ENCODE data around the gene BCS1L.

The BCS1L gene

DNA sequence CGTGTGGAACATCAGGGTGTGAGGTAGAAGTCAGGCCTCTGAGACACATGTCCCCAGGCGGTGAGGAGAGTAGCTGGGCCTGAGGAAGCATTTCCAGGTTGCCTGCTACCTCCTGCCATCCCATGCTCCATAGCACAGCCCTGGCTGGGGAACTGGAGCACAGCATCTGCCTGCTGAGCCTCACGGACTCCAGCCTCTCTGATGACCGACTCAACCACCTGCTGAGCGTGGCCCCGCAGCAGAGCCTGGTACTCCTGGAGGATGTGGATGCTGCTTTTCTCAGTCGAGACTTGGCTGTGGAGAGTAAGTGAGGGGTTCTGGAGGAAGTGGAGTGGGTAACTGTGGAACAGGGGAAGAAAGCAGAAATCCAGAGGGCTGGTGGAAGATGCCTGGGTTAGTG lies 2.9 kb downstream of the BCS1L start:
- DNase-seq = no peak

DNA sequence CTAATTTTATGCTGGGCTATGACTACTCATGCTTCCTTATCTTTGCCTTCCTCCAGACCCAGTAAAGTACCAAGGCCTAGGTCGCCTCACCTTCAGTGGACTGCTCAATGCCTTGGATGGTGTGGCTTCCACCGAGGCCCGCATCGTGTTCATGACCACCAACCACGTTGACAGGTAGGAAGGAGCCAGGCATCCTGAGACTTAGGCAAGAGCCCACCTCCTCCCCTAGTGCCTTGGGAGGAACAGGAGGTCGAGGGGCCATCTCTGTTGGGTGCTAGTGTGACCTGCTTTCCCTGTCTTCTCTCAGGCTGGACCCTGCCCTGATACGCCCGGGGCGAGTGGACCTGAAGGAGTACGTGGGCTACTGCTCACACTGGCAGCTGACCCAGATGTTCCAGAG lies 3.3 kb downstream of the BCS1L start:
- DNase-seq = no peak

DNA sequence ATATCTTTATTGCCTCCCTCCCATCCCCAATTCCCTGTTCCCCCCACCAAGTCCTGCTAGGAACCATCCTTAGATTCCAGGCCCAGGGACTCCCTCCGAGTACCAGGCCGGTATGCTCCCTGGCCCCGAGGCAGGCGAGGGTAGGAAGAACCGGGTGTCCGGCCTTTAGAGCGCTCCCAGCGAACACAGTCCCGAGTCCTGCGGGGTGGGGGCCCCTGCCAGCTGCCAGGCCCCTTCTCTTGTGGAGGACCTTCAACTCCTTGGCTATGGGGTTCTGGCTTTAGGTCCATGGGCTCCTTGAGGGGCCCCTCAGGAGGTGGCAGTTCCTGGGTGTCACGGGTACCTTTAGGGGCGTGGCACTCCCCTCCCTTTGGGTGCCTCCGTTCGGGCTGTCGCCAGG lies 4.4 kb downstream of the BCS1L start:
- DNase-seq = no peak

DNA sequence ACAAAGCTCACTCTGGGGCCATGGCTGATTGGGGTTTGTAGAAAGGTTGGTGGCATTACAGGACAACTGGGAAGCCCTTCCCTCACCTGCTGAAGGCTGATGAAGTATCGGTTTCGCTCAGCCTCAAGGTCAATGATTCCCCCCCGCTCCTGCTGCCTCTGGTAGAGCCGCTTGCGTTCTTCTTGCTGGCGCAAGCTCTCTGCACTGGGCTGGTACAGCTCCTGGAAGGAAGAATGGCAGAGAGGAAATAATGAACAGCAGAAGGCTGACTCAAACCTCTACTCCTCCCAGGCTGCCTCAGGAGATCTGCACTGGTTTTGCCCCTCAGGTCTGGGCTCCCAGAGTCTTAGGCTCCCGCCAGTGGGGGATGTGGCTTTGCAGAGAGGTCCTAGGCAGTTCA lies 5.2 kb downstream of the BCS1L start:
- DNase-seq = no peak

DNA sequence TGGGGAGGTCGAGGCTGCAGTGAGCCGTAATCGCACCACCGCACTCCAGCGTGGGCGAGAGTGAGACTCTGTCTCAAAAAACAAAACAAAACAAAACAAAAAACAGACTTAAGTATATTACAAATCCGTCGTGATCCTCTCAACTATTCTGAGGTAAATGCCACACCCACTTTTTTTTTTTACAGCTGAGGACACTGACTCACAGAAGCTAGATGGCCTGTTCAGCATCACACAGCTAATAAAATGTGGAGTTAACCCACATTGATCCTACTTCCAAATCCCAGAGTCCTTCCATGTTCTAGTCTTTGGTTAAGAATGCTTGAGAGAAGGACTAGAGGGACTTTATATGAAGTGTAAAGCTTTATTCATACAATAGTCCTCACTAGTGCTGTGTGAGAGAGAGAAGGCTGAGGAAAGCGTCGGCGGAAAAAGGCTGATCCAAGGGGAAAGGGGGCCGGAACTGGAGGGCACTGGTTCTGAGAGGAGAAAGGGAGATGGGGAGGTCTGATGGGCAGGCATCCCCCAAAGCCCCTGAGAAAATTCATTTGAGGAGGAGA lies 11.7 kb downstream of the BCS1L start:
- no peak for DNase-seq

DNA sequence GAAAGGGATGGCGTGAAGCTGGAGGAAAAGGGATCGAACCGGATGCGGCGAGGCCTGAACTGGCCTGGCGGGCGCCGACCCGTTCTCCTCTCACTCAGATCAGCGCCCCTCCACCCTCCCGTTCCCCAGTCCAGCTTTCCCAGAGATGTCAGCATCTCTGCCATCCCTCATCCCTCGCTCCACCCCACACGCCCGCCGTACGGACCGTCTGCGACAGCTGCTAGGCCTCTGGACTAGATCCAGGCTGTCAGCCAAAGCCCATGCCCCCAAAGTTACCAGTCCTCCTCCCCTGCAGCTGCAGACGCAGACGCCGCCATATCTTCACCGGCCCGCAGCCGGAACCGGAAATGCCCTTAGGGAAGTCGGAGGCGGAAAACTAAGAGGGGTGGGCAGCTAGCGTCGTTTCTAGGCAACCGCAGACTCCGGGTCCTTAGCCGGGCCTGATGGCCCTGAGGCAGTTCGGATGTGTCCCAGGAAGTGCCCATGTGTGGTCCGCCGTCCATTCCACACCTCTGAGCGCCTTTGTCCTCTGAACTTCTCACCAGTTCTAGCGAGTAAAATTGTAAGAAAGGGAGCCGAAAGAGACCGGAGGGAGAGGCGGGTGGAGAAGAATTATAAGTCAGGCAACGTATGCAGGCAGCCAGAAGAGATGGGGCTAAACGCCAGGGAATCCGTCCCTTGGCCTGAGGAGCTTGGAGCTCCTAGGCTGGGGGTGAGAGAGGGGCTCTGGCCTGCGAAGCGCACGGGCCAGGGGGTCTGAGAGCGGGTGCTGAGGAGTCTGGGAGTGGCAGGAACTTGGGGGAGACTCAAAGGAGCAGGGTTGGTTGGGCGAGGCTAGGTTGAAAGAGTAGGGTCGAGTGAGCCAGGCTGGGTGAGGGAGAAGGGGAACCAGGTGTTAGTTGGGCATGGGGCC lies 12.4 kb downstream of the BCS1L start, which contains the start of the genes RNF25 and STK36:
Gene RNF25 (minus strand): TSS at position 349 of the 913 bp plus-strand sequence. CDS start 32 bp downstream, at position 317.
Gene STK36 (plus strand): TSS at position 433 of the 913 bp plus-strand sequence. CDS start 744 bp downstream, outside the sequence.
- peak; percentile 94 for DNase-seq

DNA sequence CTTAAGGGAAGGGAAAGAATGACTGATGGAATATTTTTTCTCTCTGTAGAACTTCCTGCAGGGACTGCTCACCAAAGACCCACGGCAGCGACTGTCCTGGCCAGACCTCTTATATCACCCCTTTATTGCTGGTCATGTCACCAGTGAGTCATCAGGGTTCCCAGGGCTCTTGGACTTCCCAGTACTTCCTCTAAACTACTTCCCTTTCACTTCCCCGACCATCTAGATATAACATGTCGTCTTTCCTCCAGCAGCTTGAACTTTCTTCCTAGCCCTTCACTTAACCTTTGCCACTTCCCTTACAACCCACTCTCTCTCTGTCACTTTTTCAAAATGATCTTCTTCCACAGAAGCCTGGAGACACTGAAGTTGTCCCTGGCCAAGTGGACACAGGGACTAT lies 19.6 kb downstream of the BCS1L start:
- no peak for DNase-seq

DNA sequence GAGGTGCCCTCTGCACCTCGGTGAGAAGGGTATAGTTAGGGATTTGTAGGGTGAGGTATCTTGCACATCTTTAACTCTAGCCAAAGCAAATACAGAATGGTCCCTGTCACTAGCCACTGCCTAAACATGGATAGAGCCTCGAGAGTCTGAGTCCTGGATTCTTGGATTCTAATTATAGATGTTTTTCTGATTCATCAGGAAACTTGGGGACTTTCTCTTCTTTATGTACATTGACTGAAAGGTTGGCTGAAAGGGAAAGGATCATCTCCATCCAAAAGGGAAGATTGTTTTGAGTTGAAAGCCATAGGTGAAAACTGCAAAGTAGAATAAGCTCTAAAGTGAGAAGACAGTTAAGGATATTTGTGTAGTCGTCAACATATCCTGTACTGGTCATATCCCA lies 20.6 kb downstream of the BCS1L start:
- DNase-seq = no peak

DNA sequence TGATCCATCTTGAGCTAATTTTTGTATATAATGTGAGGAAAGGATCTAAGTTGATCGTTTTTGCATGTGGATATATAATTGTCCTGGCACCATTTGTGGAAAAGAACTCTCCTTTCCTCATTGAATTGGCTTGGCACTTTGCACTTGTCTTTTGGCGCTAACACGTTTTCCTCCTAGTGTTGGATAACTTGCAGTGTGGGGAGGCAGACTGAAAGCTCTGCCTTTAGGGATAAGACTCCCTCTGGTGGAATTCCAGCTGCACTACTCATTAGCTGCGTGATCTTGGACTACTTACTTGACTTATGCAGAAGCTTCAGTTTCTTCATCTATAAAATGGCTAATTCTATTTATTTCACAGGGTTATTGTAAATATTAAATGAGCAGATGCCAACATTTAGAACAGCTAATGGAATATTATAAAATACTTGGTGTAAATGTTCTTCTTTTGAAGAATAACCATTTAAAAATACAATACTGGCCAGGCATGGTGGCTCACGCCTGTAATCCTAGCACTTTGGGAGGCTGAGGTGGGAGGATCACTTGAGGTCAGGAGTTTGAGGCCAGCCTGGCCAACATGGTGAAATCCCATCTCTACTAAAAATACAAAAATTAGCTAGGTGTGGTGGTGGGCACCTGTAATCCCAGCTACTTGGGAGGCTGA lies 28.0 kb downstream of the BCS1L start:
- peak; percentile 92 for DNase-seq

DNA sequence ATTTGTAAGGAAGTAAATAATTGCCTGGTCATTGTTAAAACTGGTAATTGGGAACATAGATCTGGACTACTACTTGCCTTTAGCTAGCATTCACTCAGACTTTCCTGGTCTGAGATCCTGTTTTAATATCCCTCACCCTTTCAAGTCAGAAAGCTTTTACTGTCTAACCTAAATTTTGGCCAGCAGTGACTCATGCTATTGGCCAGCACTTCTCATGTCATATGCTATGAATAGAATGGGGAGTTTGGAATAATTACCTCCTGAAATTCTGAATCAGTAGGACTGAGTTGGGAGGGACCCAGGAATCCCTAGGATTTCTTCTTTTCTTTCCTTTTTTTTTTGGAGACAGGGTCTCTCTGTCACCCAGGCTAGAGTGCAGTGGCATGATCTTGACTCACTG lies 31.8 kb downstream of the BCS1L start:
- DNase-seq = no peak

DNA sequence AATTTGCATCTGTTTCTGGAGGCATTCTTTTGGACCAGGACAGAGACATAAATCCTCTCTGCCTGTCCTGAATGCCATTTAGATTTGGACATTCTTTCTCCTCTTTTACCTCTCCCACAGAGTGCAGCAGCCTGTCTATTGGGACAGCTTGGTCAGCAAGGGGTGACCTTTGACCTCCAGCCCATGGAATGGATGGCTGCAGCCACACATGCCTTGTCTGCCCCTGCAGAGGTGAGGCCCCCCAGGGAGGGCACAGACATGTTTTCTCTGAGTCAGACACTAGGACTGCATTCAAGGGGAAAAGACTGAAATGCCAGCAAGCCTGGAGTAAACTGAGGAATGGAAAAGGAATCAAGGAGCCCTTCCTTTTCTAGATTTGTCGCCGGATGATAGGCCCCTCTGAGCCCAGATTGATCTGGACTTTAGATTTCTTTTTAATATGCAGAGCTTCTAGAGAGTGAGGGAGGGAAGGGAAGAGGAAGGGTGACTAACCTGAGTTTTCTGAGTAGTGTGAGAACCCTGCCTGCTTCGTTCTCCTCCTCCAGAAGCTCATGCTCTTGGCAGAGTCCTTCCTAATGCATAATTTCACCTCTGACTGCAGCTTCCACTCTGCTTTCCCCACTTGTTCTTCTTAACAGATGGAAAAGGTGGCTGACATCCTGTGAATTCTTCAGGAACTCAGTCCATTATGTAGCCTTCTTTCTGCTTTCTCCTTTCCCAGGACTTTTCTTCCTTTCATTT lies 35.1 kb downstream of the BCS1L start:
- no peak for DNase-seq

DNA sequence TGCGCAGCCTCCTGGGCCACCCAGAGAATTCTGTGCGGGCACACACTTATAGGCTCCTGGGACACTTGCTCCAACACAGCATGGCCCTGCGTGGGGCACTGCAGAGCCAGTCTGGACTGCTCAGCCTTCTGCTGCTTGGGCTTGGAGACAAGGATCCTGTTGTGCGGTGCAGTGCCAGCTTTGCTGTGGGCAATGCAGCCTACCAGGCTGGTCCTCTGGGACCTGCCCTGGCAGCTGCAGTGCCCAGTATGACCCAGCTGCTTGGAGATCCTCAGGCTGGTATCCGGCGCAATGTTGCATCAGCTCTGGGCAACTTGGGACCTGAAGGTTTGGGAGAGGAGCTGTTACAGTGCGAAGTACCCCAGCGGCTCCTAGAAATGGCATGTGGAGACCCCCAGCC lies 39.4 kb downstream of the BCS1L start:
- DNase-seq = no peak

DNA sequence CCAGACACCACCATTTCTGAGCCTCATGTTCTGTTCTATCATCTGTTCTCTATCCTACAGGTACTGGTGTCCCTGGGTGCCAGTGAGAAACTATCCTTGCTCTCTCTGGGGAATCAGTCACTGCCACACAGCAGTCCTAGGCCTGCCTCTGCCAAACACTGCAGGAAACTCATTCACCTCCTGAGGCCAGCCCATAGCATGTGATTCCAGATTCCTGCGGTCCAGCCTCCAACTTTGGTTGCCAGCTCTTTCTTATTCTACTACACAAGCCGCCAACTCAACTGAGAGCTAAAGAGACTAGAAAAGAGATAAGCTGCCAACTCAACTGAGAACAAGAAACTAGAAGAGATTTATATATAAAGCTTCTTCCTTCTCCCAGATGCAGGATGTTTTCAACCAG lies 42.3 kb downstream of the BCS1L start:
- DNase-seq = no peak

DNA sequence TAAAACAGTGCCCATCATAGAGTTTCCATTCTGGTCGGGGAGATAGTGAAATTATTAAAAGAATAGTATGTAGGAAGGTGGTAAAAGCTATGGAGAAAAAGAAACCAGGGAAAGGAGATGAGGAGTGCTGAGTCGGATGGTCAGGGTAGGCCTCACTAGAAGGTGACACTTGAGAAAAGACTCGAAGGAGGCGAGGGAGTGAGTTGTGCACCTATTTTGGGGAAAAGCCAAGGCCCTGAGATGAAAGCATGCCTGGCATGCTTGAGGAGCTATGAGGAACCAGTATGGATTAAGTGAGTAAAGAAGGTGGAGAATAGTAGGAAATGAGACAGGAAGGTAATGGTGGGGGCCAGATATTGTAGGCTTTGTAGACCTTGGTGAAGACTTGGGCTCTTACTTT lies 43.9 kb downstream of the BCS1L start:
- DNase-seq = no peak

DNA sequence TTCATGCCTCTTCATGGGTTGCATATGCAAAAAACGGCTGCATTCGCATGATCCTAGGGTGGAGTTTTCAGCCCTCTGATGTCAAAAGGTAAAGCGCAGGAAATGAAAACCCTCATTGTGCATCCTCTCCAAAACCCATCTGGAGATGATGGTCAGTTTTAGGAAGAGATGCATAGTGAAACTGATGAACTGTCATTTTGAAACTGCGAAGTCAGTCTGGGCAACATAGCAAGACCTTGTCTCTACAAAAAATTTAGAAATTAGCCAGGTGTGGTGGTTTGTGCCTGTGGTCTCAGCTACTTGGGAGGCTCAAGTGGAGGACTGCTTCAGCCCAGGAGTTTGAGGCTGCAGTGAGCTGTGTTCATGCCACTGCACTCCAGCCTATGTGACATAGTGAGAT lies 48.6 kb downstream of the BCS1L start:
- no peak for DNase-seq

DNA sequence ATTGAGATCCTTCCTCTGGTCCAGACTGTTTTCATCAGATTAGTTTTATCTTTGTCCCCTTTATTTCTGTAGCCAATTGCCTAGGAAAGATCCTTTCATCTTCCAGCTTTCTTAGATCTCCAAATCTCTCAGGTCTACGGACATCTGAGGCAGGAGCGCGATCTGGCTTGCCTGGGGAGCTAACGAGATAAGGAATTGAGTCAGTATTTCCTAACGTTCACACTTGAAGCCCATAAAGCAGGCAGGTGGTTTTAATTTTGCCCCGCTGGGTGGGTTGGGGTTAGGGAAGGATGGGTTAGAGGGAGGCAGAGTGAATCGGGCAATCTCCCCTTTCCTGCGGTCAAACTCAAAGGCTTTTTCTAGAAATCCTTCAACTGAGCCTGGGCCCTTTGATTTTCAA lies 50.4 kb downstream of the BCS1L start:
- peak; percentile 34 for DNase-seq

DNA sequence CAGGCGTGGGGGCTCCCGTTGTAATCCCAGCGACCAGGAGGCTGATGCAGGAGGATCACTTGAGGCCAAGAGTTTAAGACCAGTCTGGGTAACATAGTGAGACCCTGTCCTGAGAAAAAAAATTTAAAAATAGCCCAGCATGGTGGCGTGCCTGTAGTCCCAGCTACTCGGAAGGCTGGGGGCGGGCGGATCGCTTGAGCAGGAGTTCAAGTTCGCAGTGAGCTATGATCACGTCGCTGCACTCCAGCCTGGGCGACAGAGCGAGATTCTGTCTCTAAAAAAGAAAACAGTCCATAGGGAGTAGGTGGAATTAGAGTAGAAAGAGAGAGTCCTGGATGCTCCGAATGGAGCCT lies 50.8 kb downstream of the BCS1L start:
- DNase-seq = no peak

DNA sequence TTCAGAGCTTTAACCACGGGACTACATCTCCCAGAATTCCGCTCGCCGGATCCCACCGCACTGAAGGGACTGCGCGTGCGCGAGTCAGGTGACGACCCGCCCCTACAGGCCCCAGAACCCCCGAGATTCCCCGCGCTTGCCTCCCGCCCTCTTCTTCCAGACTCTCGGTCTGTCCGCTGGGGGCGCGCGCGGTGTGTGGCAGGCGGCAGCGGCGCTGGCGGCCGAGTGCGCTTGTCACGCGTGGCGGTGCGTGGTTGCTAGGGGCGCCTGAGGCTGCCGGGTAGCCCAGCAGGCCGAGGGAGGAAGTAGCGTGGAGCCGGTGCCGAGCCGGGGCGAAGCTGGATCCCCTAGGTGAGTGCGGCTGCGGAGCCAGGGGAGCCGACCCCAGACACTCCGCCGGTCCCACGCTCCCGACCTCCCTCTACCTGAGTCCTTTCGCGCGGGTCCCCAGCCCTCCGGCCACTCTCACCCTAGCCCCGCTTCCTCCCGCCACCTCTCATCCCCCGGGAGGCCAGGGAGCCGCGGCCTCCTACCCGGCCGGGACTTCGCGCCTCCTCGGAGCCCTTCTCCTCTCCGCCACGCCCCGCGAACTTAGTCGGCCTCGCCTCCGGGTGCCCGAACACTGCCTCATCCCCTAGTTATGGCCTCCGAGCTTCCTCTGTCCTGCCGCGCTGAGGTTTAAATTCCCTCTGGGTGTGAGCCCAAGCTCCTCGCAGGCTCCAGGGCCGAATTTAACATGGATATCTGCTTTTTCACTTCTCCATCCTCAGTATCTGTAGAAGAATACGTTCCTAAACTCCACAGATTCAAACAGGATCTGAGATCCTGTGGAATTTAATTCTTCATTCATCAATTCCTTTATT lies 51.4 kb downstream of the BCS1L start, which contains the start of gene TTLL4:
Gene TTLL4 (plus strand): TSS at position 149 of the 863 bp plus-strand sequence. CDS start 26,842 bp downstream, outside the sequence.
- peak; percentile 99 for DNase-seq

DNA sequence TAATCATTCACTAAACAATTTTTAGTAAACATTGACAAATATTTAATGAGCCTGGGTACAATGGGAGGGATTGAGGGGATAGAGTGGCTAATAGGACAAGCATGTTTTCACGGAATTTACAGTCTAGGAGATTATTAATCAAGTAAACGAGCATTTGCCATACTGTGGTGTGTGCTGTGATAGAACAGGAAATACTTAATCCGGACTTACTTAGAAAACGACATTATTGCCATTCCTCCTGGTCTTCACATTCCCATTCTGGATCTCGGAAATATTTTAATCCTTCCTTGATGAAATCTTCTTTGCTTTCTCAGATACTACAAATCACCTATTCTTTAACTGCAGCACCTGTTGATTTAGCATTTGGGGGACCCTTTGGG lies 52.1 kb downstream of the BCS1L start:
- peak; percentile 40 for DNase-seq

Measured in NCI-H82 (cell line).